Large intestine (tissue), 3 donors: Measurements from ENCODE around the gene TYMS. TPM values are rescaled to one million over a fixed set of nuclear protein-coding genes. Genes with fewer than 3 reads are reported as not detected.

Experiments
- DNase-seq, 2 donors: peaks; one replicate each; pipeline versions ENCODE4 v3.0.0 to v3.0.0-alpha.2; 2013
- H3K27ac ChIP-seq: one replicate; pipeline ENCODE4 v1.5.1; 2013; ENCODE audit warnings: low read length
- H3K27me3 ChIP-seq: 2 replicates; pipeline ENCODE4 v1.6.1; 2013; ENCODE audit warnings: low read length; ENCODE audit not compliant: control insufficient read depth, insufficient read depth
- H3K36me3 ChIP-seq: 2 replicates; pipeline ENCODE4 v1.6.1; 2013; ENCODE audit warnings: low read length; ENCODE audit not compliant: control insufficient read depth, insufficient read depth
- H3K4me1 ChIP-seq: one replicate; pipeline ENCODE4 v1.6.1; 2013; ENCODE audit warnings: low read length; ENCODE audit not compliant: control insufficient read depth, insufficient read depth
- H3K4me3 ChIP-seq: one replicate; pipeline ENCODE4 v1.5.1; 2013; ENCODE audit warnings: low read length
- H3K9me3 ChIP-seq: one replicate; pipeline ENCODE4 v1.6.1; 2013; ENCODE audit warnings: mild to moderate bottlenecking, low read depth, low read length, moderate library complexity; ENCODE audit not compliant: control insufficient read depth
- whole genome bisulfite sequencing: methylation state at CpG from one replicate; pipeline ENCODE4 v1.1.5; 2013; ENCODE audit warnings: low lambda C conversion rate; ENCODE audit not compliant: insufficient coverage; 5-methylcytosine and 5-hydroxymethylcytosine counted together
- polyA plus RNA-seq: library from polyadenylated mRNA; unstranded; fragments of 120-200 nt; gene quantifications from one replicate; pipeline ENCODE4 v1.2.1, GENCODE V29; 2013

The TYMS gene
- polyA plus RNA-seq, 1 donor = 69.9 TPM

DNA sequence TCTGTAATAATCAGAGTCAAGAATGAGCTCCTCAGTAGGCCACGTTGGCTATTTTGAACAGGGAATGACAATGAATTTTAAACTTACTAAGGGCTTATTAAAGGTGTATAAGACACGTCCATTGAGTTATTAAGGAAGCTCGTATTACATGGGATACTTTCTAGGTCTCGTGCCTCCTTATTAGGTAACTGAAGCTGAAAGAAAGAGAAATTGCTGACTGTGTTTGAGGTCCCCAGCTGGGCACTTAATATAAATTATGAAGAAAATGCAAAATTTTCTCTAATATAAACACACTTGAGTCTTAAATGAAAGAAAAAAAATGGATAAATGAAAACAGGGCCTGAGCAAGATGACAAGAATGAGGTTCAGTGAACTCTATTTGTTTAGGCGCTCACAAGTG lies 38.8 kb upstream of the TYMS start:
- 78% methylated on average over 1 of the region's 5 CpGs for WGBS

DNA sequence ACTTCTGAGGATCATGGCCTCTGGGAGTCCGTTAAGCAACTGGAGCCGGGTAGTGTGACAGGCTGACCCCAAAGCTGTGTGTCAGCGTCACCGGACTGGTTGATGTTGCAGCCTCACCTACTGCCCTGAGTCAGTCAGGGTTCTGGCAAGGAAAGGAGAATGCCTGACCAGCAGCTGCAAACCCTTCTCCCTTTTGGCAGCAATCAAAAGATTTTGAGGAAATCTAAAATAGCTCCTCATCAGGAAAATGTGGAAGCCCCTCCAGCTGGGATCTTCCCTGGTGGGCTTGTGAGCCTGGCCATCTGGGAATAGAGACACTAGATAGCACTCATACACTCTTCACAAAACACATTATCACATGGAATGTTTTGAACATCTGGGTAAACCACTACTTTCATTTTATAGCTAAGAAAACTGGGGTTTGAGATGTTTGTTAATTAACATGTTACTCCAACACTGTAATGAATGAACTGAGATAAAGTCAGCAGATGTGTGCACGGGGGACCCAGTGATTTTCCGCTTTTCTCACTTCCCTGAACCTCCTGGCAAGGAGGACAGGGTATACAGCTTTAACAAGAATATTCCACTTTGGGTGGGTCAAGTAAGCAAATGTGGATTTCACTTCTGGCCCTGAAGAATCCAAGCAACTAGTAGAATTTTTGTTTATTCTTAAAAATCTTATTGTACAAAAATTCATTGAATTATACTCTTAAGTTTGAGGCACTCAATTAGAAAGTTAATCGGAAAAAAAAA lies 36.0 kb upstream of the TYMS start:
- Histone ChIP-seq H3K27me3 (peaks cover 4% of the 10 kb centered on the region), H3K4me1 (no peaks in the 10 kb centered on the region), H3K36me3 (no peaks in the 10 kb centered on the region), H3K4me3 (no peak overlapping the region), H3K27ac (no peak overlapping the region), H3K9me3 (no peaks in the 10 kb centered on the region)
- no peak for DNase-seq
- WGBS = no CpG with 5 or more reads among the region's 7 CpGs

More for the DNA sequence above, 38.8 kb upstream of the TYMS start:
- H3K9me3 ChIP-seq = no peaks in the 10 kb centered on the region
- DNase-seq = no peak
- no peak overlapping the region for H3K27ac ChIP-seq
- H3K36me3 ChIP-seq = no peaks in the 10 kb centered on the region
- H3K27me3 ChIP-seq = peaks cover 4% of the 10 kb centered on the region
- no peaks in the 10 kb centered on the region for H3K4me1 ChIP-seq
- no peak overlapping the region for H3K4me3 ChIP-seq

DNA sequence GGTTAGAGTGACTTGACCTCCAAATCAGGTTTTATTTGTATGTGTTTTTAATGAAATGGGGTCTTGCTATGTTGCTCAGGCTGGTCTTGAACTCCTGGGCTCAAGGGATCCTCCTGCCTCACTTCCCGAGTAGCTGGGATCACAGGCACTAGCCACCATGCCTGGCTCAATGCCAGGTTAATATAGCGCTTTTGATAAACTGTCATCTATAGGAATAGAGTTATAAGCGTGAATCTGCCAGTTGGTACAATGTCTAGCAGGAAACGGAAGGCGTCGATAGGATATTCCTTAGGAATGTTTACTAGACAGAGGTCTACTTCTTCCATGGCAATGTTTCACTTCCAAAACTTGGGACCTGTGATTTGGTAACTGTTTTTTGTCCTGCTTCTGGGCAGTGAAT lies 35.2 kb upstream of the TYMS start:
- no peak overlapping the region for H3K27ac ChIP-seq
- no peaks in the 10 kb centered on the region for H3K4me1 ChIP-seq
- peaks cover 4% of the 10 kb centered on the region for H3K27me3 ChIP-seq
- H3K9me3 ChIP-seq = no peaks in the 10 kb centered on the region
- H3K4me3 ChIP-seq = no peak overlapping the region
- no peak for DNase-seq
- no CpG with 5 or more reads among the region's 6 CpGs for WGBS
- H3K36me3 ChIP-seq = no peaks in the 10 kb centered on the region

DNA sequence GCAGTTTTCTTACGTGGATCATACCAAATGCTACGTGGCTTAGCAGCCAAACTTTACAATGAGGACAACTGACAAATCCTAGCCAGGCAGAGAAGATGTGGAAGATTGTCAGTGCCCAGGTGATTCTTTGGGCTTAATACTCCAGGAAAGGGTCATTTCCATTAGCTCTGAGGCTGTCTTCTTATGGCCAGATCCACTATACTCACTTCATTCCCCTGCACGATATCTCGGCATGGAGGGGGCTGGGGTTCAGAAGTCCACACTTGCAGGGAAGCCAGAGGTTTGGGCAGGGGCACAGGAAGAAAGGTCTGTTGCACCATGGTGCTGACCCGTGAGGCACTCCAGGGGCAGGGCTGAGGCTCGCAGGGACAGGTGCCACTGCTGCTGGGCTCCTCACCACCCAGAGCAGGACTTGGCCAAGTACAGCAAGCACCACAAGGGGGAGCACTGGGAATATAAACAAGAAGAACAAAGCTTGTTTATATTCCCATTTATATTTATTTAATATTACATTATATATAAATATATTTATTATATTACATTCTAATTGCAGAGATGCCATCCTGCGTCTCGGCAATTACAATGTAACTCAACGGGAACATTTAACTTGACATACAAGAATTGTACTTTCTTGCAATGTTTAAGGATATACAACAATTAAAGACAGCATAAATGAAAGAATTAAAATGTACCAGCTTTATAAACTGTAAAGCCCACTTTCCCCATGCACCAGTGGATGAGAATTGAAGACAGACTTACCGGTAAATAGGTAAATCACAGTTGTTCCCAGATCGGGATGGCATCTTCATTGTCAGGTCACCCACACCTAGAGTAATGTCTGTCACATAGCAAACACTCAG lies 33.5 kb upstream of the TYMS start:
- Histone ChIP-seq H3K4me3 (no peak overlapping the region), H3K36me3 (no peaks in the 10 kb centered on the region), H3K4me1 (no peaks in the 10 kb centered on the region), H3K27me3 (peaks cover 4% of the 10 kb centered on the region), H3K27ac (no peak overlapping the region), H3K9me3 (no peaks in the 10 kb centered on the region)
- WGBS = 58% methylated on average over 2 of the region's 11 CpGs
- DNase-seq = peak; percentile 43 to 53

DNA sequence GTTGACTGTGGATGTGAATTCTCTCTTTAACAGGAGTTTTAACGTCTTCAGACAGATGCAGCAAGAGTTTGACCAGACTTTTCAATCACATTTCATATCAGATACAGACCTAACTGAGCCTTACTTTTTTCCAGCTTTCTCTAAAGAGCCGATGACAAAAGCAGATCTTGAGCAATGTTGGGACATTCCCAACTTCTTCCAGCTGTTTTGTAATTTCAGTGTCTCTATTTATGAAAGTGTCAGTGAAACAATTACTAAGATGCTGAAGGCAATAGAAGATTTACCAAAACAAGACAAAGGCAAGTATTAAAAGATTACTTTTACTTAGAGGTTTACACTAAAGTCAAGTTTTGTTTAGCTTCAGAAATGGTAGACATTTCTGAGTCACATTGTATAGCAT lies 30.2 kb upstream of the TYMS start:
- Histone ChIP-seq H3K9me3 (no peaks in the 10 kb centered on the region), H3K27me3 (no peaks in the 10 kb centered on the region), H3K4me1 (no peaks in the 10 kb centered on the region), H3K27ac (no peak overlapping the region), H3K4me3 (no peak overlapping the region), H3K36me3 (no peaks in the 10 kb centered on the region)
- WGBS = no CpG with 5 or more reads among the region's 2 CpGs
- no peak for DNase-seq

DNA sequence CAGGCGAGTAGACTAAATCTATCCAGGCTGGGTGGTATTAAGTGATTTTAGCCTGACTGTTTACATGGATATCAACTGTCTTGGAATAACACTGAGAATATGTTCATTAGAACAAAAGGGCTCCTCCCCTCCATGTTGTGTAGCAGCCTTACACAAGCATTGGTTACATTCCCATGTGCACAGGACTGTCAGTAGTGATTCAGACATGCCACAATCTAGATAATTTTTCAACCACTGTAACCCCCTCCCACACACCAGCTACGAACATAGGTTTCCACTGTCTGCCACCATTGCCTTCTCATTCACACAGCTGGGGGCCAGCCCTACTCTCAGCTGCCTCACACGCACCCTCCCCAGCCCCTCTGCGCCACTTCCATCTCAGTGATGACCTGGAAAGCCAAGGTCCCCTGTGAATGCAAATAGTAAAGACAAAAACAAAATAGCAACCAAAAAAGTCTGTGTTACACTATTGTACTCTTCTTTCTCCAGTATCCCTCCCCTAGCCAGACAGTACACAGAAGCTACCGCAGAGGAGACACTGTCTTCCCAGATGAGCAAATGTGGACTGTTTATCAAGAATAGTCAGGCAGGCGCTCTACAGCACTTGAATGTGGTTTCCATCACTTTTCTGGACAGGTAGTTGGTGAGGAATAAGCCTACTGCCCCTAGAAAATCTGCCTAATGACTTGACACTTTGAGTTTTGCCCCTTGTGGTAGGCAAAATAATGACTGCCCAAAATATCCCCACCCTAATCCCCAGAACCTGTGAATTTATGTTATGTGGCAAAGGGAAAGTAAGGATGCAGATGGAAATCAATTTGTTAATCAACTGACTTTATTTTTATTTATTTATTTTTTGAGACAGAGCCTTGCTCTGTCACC lies 27.9 kb upstream of the TYMS start:
- Histone ChIP-seq H3K27me3 (no peaks in the 10 kb centered on the region), H3K9me3 (no peaks in the 10 kb centered on the region), H3K4me3 (no peak overlapping the region), H3K36me3 (no peaks in the 10 kb centered on the region), H3K4me1 (no peaks in the 10 kb centered on the region), H3K27ac (no peak overlapping the region)
- DNase-seq = no peak
- whole genome bisulfite sequencing = no CpG with 5 or more reads among the region's 6 CpGs

DNA sequence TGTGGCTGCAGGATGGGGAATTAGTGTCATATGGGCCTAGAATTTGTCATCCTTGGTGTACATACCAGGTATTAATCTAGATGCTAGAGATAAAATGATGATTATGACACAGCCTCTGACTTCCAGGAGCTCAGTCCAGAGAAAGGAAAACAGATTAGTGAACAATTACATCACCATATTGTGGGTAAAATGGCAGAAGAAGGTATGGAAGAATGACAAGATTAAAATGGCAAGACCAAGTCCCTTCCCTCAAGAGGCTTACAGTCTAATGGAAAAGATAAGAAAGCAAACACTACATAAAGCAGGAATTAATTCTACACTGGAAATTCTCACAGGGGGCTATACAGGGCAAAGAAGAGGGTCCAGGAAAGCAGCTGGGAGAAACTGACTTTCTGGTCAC lies 25.9 kb upstream of the TYMS start:
- Histone ChIP-seq H3K27me3 (no peaks in the 10 kb centered on the region), H3K27ac (no peak overlapping the region), H3K4me3 (no peak overlapping the region), H3K4me1 (no peaks in the 10 kb centered on the region), H3K36me3 (no peaks in the 10 kb centered on the region), H3K9me3 (no peaks in the 10 kb centered on the region)
- DNase-seq = no peak

DNA sequence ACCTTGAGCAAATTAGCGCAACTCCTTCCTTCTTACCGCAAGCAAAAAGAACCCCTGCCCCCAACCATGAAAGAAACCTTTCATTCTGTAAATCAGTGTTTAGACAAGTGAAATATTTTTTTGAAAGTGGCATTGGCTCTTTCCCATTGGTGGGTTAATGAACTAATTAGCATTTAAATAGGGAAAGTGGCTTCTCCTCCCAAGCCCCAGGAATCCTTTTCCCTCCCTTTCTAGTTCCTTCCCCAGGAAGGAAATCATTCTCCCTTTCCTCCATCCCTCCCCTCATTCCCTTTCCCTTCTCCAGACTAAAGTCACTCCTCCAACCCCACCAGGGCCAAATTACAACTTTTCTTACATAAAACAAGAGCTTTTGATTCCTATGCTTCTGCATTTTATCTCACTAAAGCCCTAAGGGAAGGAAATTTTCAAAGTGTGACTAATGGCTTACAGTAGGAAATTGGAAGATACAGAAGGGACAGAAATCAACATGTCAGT lies 22.9 kb upstream of the TYMS start:
- 60% methylated on average over 1 of the region's 2 CpGs for WGBS
- Histone ChIP-seq H3K36me3 (no peaks in the 10 kb centered on the region), H3K27me3 (no peaks in the 10 kb centered on the region), H3K4me3 (no peak overlapping the region), H3K9me3 (no peaks in the 10 kb centered on the region), H3K4me1 (no peaks in the 10 kb centered on the region), H3K27ac (no peak overlapping the region)
- DNase-seq = no peak

DNA sequence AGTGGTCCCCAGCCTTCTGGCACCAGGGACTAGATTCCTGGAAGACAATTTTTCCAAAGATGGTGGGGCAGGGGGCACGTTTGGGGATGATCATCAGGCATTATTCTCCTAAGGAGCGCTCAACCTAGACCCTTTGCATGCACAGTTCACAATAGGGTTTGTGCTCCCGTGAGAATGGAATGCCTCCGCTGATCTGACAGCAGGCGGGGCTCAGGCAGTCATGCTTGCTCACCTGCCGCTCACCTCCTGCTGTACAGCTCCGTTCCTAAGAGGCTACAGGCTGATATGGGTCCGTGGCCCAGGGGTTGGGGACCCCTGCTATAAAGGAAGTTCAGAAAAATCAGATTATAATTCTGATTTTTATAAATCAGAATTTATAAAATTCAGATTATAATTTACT lies 22.3 kb upstream of the TYMS start:
- WGBS = no CpG with 5 or more reads among the region's 8 CpGs
- Histone ChIP-seq H3K9me3 (no peaks in the 10 kb centered on the region), H3K4me1 (no peaks in the 10 kb centered on the region), H3K36me3 (no peaks in the 10 kb centered on the region), H3K4me3 (no peak overlapping the region), H3K27ac (no peak overlapping the region), H3K27me3 (no peaks in the 10 kb centered on the region)
- no peak for DNase-seq

DNA sequence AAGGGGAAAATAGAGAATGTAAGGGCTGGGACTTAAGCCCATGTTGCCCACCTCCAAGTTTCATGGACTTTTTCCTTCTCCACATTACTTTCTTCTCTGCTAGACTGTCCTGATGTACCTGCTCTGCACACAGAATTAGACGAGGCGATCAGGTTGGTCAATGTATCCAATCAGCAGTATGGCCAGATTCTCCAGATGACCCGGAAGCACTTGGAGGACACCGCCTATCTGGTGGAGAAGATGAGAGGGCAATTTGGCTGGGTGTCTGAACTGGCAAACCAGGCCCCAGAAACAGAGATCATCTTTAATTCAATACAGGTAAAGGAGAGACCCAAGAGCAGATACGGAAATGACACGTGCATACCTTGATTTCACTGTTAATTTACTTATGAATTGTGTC lies 16.2 kb upstream of the TYMS start:
- WGBS = 94% methylated on average over 2 of the region's 6 CpGs
- H3K36me3 ChIP-seq = no peaks in the 10 kb centered on the region
- H3K27ac ChIP-seq = no peak overlapping the region
- no peaks in the 10 kb centered on the region for H3K27me3 ChIP-seq
- H3K4me1 ChIP-seq = no peaks in the 10 kb centered on the region
- H3K4me3 ChIP-seq = no peak overlapping the region
- no peaks in the 10 kb centered on the region for H3K9me3 ChIP-seq
- DNase-seq = no peak
